Stimulated activated CD4-positive, alpha-beta T cell treated with anti-CD3 and anti-CD28 coated beads, TNF-alpha, amount 100 ng/mL, for 1 hour (primary cell): Measurements from ENCODE around the gene KSR1.

ENCODE experiments used
- DNase-seq, 3 donors: peaks; one replicate each; pipeline ENCODE4 v3.0.0-alpha.2; 2020; ENCODE audit warnings: low read depth in 3 of 3, low spot score in 1 of 3

Gene KSR1

GRCh38 chr17:27567563-27567859 is 111.3 kb downstream of the KSR1 start:
- no peak for DNase-seq

- DNase-seq, result no peak
Observed at GRCh38 chr17:27568216-27568615, 112.0 kb downstream of the KSR1 start.

GRCh38 chr17:27568811-27569210 is 112.6 kb downstream of the KSR1 start:
- no peak for DNase-seq

GRCh38 chr17:27569257-27569722 is 113.0 kb downstream of the KSR1 start:
- DNase-seq, result peak in 1 of 3 donors; percentile 19

GRCh38 chr17:27569884-27570577 is 113.8 kb downstream of the KSR1 start:
- no peak for DNase-seq

GRCh38 chr17:27570578-27570914 is 114.3 kb downstream of the KSR1 start:
- no peak for DNase-seq

GRCh38 chr17:27571563-27572352 is 115.5 kb downstream of the KSR1 start:
- DNase-seq, result no peak

- peak in 1 of 3 donors; percentile 30 for DNase-seq
Observed at GRCh38 chr17:27572665-27573064, 116.4 kb downstream of the KSR1 start.

GRCh38 chr17:27573548-27573947 is 117.3 kb downstream of the KSR1 start:
- DNase-seq, result no peak

GRCh38 chr17:27573971-27574525 is 117.8 kb downstream of the KSR1 start:
- no peak for DNase-seq

GRCh38 chr17:27575096-27575911 is 119.1 kb downstream of the KSR1 start:
- DNase-seq, result no peak

GRCh38 chr17:27575912-27576252 is 119.6 kb downstream of the KSR1 start:
- no peak for DNase-seq

- DNase-seq, result no peak
Observed at GRCh38 chr17:27576477-27577083, 120.3 kb downstream of the KSR1 start.

GRCh38 chr17:27577121-27577761 is 121.0 kb downstream of the KSR1 start:
- no peak for DNase-seq

- DNase-seq, result no peak
Observed at GRCh38 chr17:27577884-27578717, 121.9 kb downstream of the KSR1 start.

- DNase-seq, result no peak
Observed at GRCh38 chr17:27578718-27579085, 122.5 kb downstream of the KSR1 start.

- no peak for DNase-seq
Observed at GRCh38 chr17:27579304-27579703, 123.1 kb downstream of the KSR1 start.

GRCh38 chr17:27579897-27580321 is 123.7 kb downstream of the KSR1 start:
- no peak for DNase-seq

- DNase-seq, result no peak
Observed at GRCh38 chr17:27581016-27581415, 124.8 kb downstream of the KSR1 start.

- no peak for DNase-seq
Observed at GRCh38 chr17:27582696-27583095, 126.4 kb downstream of the KSR1 start.
